Parathyroid adenoma (tissue), 2 donors: Measurements from ENCODE around the gene SLC25A29.

ENCODE experiments used
- H2AFZ ChIP-seq: fragments of 300-600 bp; sonication (generic); one replicate; pipeline ENCODE4 v1.7.0; 2017; ENCODE audit warnings: antibody characterized with exemption, mild to moderate bottlenecking
- H3K27ac ChIP-seq: fragments of 300-600 bp; sonication (generic); one replicate; pipeline ENCODE4 v1.7.0; 2017
- H3K27me3 ChIP-seq: fragments of 300-600 bp; sonication (generic); one replicate; pipeline ENCODE4 v1.7.0; 2017; ENCODE audit warnings: low read length; ENCODE audit not compliant: control insufficient read depth, insufficient read depth
- H3K36me3 ChIP-seq: fragments of 300-600 bp; sonication (generic); one replicate; pipeline ENCODE4 v1.7.0; 2017; ENCODE audit warnings: low read length; ENCODE audit not compliant: control insufficient read depth, insufficient read depth
- H3K4me1 ChIP-seq: fragments of 300-600 bp; sonication (generic); one replicate; pipeline ENCODE4 v1.7.0; 2017; ENCODE audit warnings: control low read depth
- H3K4me2 ChIP-seq: fragments of 300-600 bp; sonication (generic); one replicate; pipeline ENCODE4 v1.7.0; 2017; ENCODE audit warnings: low read length
- H3K4me3 ChIP-seq: fragments of 300-600 bp; sonication (generic); one replicate; pipeline ENCODE4 v1.7.0; 2017; ENCODE audit warnings: low read depth, low read length
- H3K79me2 ChIP-seq: fragments of 300-600 bp; sonication (generic); one replicate; pipeline ENCODE4 v1.7.0; 2017; ENCODE audit warnings: control low read depth
- H3K9ac ChIP-seq: fragments of 300-600 bp; sonication (generic); one replicate; pipeline ENCODE4 v1.7.0; 2017; ENCODE audit warnings: mild to moderate bottlenecking
- H3K9me3 ChIP-seq: fragments of 300-600 bp; sonication (generic); one replicate; pipeline ENCODE4 v1.7.0; 2017; ENCODE audit warnings: low read length; ENCODE audit not compliant: control insufficient read depth
- CTCF ChIP-seq: fragments of 300-600 bp; sonication (generic); IDR thresholded peaks from one replicate; pipeline ENCODE4 v1.7.0; 2017; ENCODE audit warnings: antibody characterized with exemption, mild to moderate bottlenecking
- donor health status: primary hyperparathyroidism.

SLC25A29 gene

GRCh38 chr14:100287202-100287997 is 18.8 kb downstream of the SLC25A29 start:
- Histone ChIP-seq H3K4me2 (no peak overlapping the region), H3K9me3 (no peaks in the 10 kb centered on the region), H3K9ac (no peak overlapping the region), H3K79me2 (peaks cover 4% of the 10 kb centered on the region), H3K4me1 (peaks cover 2% of the 10 kb centered on the region), H3K36me3 (no peaks in the 10 kb centered on the region), H3K27me3 (no peaks in the 10 kb centered on the region), H2AFZ (no peak overlapping the region), H3K27ac (no peak overlapping the region), H3K4me3 (no peak overlapping the region)
- no peak for TF ChIP-seq CTCF

GRCh38 chr14:100286484-100287191 is 19.6 kb downstream of the SLC25A29 start:
- H2AFZ ChIP-seq = no peak overlapping the region
- no peaks in the 10 kb centered on the region for H3K27me3 ChIP-seq
- no peak overlapping the region for H3K4me3 ChIP-seq
- no peak overlapping the region for H3K4me2 ChIP-seq
- no peak overlapping the region for H3K27ac ChIP-seq
- peaks cover 2% of the 10 kb centered on the region for H3K4me1 ChIP-seq
- no peak overlapping the region for H3K9ac ChIP-seq
- peaks cover 11% of the 10 kb centered on the region for H3K79me2 ChIP-seq
- no peaks in the 10 kb centered on the region for H3K36me3 ChIP-seq
- TF ChIP-seq CTCF = no peak
- no peaks in the 10 kb centered on the region for H3K9me3 ChIP-seq

- Histone ChIP-seq H3K9me3 (no peaks in the 10 kb centered on the region), H3K4me2 (peak overlapping the region; percentile 91), H3K9ac (no peak overlapping the region), H3K79me2 (peaks cover 14% of the 10 kb centered on the region), H3K27ac (no peak overlapping the region), H3K27me3 (no peaks in the 10 kb centered on the region), H3K4me3 (peak overlapping the region; percentile 72), H3K36me3 (no peaks in the 10 kb centered on the region), H3K4me1 (peaks cover 2% of the 10 kb centered on the region), H2AFZ (peak overlapping the region; percentile 92)
- no peak for TF ChIP-seq CTCF
Measured at GRCh38 chr14:100285913-100286400, 20.3 kb downstream of the SLC25A29 start.

GRCh38 chr14:100285021-100285912 is 21.0 kb downstream of the SLC25A29 start:
- Histone ChIP-seq H3K9me3 (no peaks in the 10 kb centered on the region), H3K79me2 (peaks cover 12% of the 10 kb centered on the region), H3K27me3 (no peaks in the 10 kb centered on the region), H3K4me2 (peak overlapping the region; percentile 91), H3K4me3 (peak overlapping the region; percentile 72), H2AFZ (peak overlapping the region; percentile 92), H3K4me1 (peaks cover 2% of the 10 kb centered on the region), H3K36me3 (no peaks in the 10 kb centered on the region), H3K9ac (peak overlapping the region; percentile 63), H3K27ac (peak overlapping the region; percentile 73)
- TF ChIP-seq CTCF = peak; percentile 79
